GM19468 (cell line): ENCODE measurements around the gene CDHR5.

Experiments used
- ATAC-seq: cut with Tn5 transposase; IDR thresholded peaks from one replicate; pipeline ENCODE4 v1.9.1; 2021; ENCODE audit warnings: mild to moderate bottlenecking, moderate library complexity, moderate number of reproducible peaks; ENCODE audit not compliant: unreplicated experiment; ENCODE audit errors: extremely low read depth

The CDHR5 gene

GRCh38 chr11:645536-645935, 20.8 kb upstream of the CDHR5 start:
- no peak for ATAC-seq

- ATAC-seq = no peak
These were observed 19.3 kb upstream of the CDHR5 start for GRCh38 chr11:643849-644738.

- no peak for ATAC-seq
These were observed 18.6 kb upstream of the CDHR5 start for GRCh38 chr11:643366-643765.

- ATAC-seq = no peak
These were observed 17.1 kb upstream of the CDHR5 start for GRCh38 chr11:641806-642370.

- no peak for ATAC-seq
These were observed 15.4 kb upstream of the CDHR5 start for GRCh38 chr11:640021-640706.

GRCh38 chr11:639332-639955, 14.7 kb upstream of the CDHR5 start:
- ATAC-seq = no peak

GRCh38 chr11:638631-639331, 14.0 kb upstream of the CDHR5 start:
- no peak for ATAC-seq

- no peak for ATAC-seq
These were observed 13.1 kb upstream of the CDHR5 start for GRCh38 chr11:637593-638521.

GRCh38 chr11:637333-637592, 12.5 kb upstream of the CDHR5 start:
- ATAC-seq = no peak

- ATAC-seq = no peak
These were observed 12.0 kb upstream of the CDHR5 start, which contains the start of gene DRD4 for GRCh38 chr11:636511-637332. Gene DRD4 (plus strand): TSS chr11:637269. CDS start chr11:637305, 36 bp downstream.

- no peak for ATAC-seq
These were observed 11.3 kb upstream of the CDHR5 start for GRCh38 chr11:635945-636510.

GRCh38 chr11:630871-631270, 6.1 kb upstream of the CDHR5 start:
- no peak for ATAC-seq

GRCh38 chr11:629237-629583, 4.5 kb upstream of the CDHR5 start:
- no peak for ATAC-seq

- ATAC-seq = no peak
These were observed 3.3 kb upstream of the CDHR5 start for GRCh38 chr11:628056-628455.

GRCh38 chr11:627308-627576, 2.5 kb upstream of the CDHR5 start:
- no peak for ATAC-seq

- no peak for ATAC-seq
These were observed 1.9 kb upstream of the CDHR5 start, which contains the start of gene SCT for GRCh38 chr11:626475-627307. Gene SCT (minus strand): TSS chr11:627181. CDS start chr11:627143, 38 bp downstream.

- ATAC-seq = no peak
These were observed 997 bp upstream of the CDHR5 start for GRCh38 chr11:625636-626268.
